PC-3 (cell line): Measurements from ENCODE around the gene KCNIP4. TPM values are rescaled to one million over a fixed set of nuclear protein-coding genes. Genes with fewer than 3 reads are reported as not detected.

Experiments
- ATAC-seq: fragments of 200-7000 bp; cut with Tn5 transposase; 2 replicates; pipeline ENCODE4 v1.9.1; 2020; ENCODE audit warnings: mild to moderate bottlenecking, moderate library complexity
- BruUV-seq: library from RNA; stranded (reverse); fragments of 400-500 nt; replicated peaks from 2 replicates; lab custom pipeline; 2021; lab: Mats Ljungman, UMichigan
- CTCF ChIA-PET: fragments of 300-600 bp; sonication (Branson Sonifier 250); formaldehyde crosslinking; loops from one replicate; lab custom pipeline; 2022; ENCODE audit warnings: antibody characterized with exemption; lab: Charles Lee
- POLR2A ChIA-PET: fragments of 300-600 bp; sonication (Branson Sonifier 250); formaldehyde crosslinking; loops from one replicate; lab custom pipeline; 2022; ENCODE audit warnings: antibody characterized with exemption; ENCODE audit not compliant: unreplicated experiment; lab: Charles Lee
- DNase-seq: peaks from one replicate; pipeline ENCODE4 v3.0.0-alpha.2; 2015
- H2AFZ ChIP-seq: fragments of 300-600 bp; sonication (generic); 2 replicates; pipeline ENCODE4 v1.6.0; 2016; ENCODE audit warnings: antibody characterized with exemption, low read length
- H3F3A ChIP-seq: fragments of 300-600 bp; sonication (generic); one replicate; pipeline ENCODE4 v1.6.0; 2017; ENCODE audit warnings: antibody characterized with exemption, low read length, control low read depth, mild to moderate bottlenecking; ENCODE audit not compliant: unreplicated experiment
- H3K27ac ChIP-seq: fragments of 300-600 bp; sonication (generic); 2 replicates; pipeline ENCODE4 v1.5.1; 2016; ENCODE audit warnings: mild to moderate bottlenecking, low read length
- H3K27me3 ChIP-seq: fragments of 300-600 bp; sonication (generic); 2 replicates; pipeline ENCODE4 v1.6.1; 2016; ENCODE audit warnings: low read length, mixed read lengths
- H3K36me3 ChIP-seq: fragments of 300-600 bp; sonication (generic); 2 replicates; pipeline ENCODE4 v1.6.1; 2016; ENCODE audit warnings: low read depth, mixed run types, low read length, mixed read lengths
- H3K4me1 ChIP-seq: fragments of 300-600 bp; sonication (generic); 2 replicates; pipeline ENCODE4 v1.5.1; 2016; ENCODE audit warnings: low read length; ENCODE audit not compliant: insufficient read depth
- H3K4me2 ChIP-seq: fragments of 300-600 bp; sonication (generic); 2 replicates; pipeline ENCODE4 v1.6.0; 2016; ENCODE audit warnings: low read length
- H3K4me3 ChIP-seq: fragments of 300-600 bp; sonication (generic); 2 replicates; pipeline ENCODE4 v1.5.1; 2016; ENCODE audit warnings: mild to moderate bottlenecking, low read length, mixed read lengths
- H3K79me2 ChIP-seq: fragments of 300-600 bp; sonication (generic); 2 replicates; pipeline ENCODE4 v1.6.1; 2017; ENCODE audit warnings: low read length, mixed read lengths
- H3K9ac ChIP-seq: fragments of 300-600 bp; sonication (generic); 2 replicates; pipeline ENCODE4 v1.6.0; 2016; ENCODE audit warnings: mild to moderate bottlenecking, low read length
- H3K9me2 ChIP-seq: fragments of 300-600 bp; sonication (generic); replicated peaks from 2 replicates; pipeline ENCODE4 v1.6.1; 2016; ENCODE audit warnings: mixed run types, low read length, mixed read lengths
- H3K9me3 ChIP-seq: fragments of 300-600 bp; sonication (generic); 2 replicates; pipeline ENCODE4 v1.6.1; 2016; ENCODE audit warnings: low read length, mixed read lengths
- H4K20me1 ChIP-seq: fragments of 300-600 bp; sonication (generic); 2 replicates; pipeline ENCODE4 v1.6.1; 2016; ENCODE audit warnings: low read length, mixed read lengths
- CTCF ChIP-seq: fragments of 300-600 bp; sonication (generic); conservative IDR thresholded peaks from 2 replicates; pipeline ENCODE4 v1.5.1; 2017; ENCODE audit warnings: antibody characterized with exemption, low read depth, mild to moderate bottlenecking, low read length
- EZH2 ChIP-seq: fragments of 300-600 bp; sonication (generic); IDR thresholded peaks from one replicate; pipeline ENCODE4 v1.6.1; 2017; ENCODE audit warnings: antibody characterized with exemption, mild to moderate bottlenecking, low read length; ENCODE audit not compliant: unreplicated experiment
- EZH2phosphoT487 ChIP-seq: fragments of 300-600 bp; sonication (generic); IDR thresholded peaks from 2 replicates; pipeline ENCODE4 v1.6.1; 2018; ENCODE audit warnings: mild to moderate bottlenecking, antibody characterized with exemption, low read length, borderline replicate concordance
- intact Hi-C: fragments of 100-400 bp; cut with micrococcal nuclease; formaldehyde crosslinking; loops from 2 replicates; pipeline ENCODE4 v1.9.0; 2023
- total RNA-seq: library from RNA; depleted of rRNA; stranded (reverse); fragments of >200 nt; gene quantifications from 2 replicates; pipeline ENCODE4 v1.2.3, GENCODE V29; 2014

Gene KCNIP4
- total RNA-seq, 1 experiment from 2014 or later, result not detected

DNA sequence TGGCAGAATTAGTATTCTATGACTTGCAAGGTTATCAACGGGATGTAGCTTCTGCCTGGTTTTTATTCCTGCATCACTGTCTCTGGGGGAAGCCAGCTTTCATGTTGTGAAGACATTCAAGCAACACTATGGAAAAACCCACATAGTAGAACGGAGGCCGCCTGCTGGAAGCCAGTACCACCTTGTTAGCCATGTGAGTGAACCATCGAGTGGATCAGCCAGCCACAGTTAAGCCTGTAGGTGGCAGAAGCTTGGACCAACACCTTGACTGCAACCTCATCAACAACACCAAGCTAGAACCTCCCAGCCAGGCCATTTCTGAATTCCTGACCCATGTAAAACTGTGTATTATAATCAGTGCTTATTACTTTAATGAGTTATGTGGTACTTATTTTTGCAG is 538.2 kb downstream of the KCNIP4 start:
- Histone ChIP-seq H3K9ac (no peak overlapping the region), H3K79me2 (no peaks in the 10 kb centered on the region), H2AFZ (no peak overlapping the region), H3K4me1 (no peaks in the 10 kb centered on the region), H3K4me2 (no peak overlapping the region), H3K36me3 (no peaks in the 10 kb centered on the region), H3K9me2 (no peaks in the 10 kb centered on the region), H3K9me3 (no peaks in the 10 kb centered on the region), H3K27me3 (no peaks in the 10 kb centered on the region), H3K27ac (no peak overlapping the region), H3K4me3 (no peak overlapping the region), H3F3A (no peaks in the 10 kb centered on the region), H4K20me1 (no peaks in the 10 kb centered on the region)
- no TSS peak for BruUV-seq
- ChIA-PET CTCF (no interaction called here), POLR2A (no interaction called here)
- TF ChIP-seq EZH2 (no peak), CTCF (no peak), EZH2phosphoT487 (no peak)
- DNase-seq (no peak), ATAC-seq (no peak)
- intact Hi-C loops, result no loop called here

GRCh38 chr4:21387683-21388082 is 560.9 kb downstream of the KCNIP4 start:
- Histone ChIP-seq H3K9ac (no peak overlapping the region), H2AFZ (no peak overlapping the region), H3K4me1 (no peaks in the 10 kb centered on the region), H3K27ac (no peak overlapping the region), H4K20me1 (no peaks in the 10 kb centered on the region), H3K4me2 (no peak overlapping the region), H3K4me3 (no peak overlapping the region), H3K79me2 (no peaks in the 10 kb centered on the region), H3K9me2 (no peaks in the 10 kb centered on the region), H3K9me3 (no peaks in the 10 kb centered on the region), H3F3A (no peaks in the 10 kb centered on the region), H3K27me3 (no peaks in the 10 kb centered on the region), H3K36me3 (no peaks in the 10 kb centered on the region)
- DNase-seq (no peak), ATAC-seq (no peak)
- POLR2A ChIA-PET, result no interaction called here
- no peak for TF ChIP-seq EZH2phosphoT487
- no peak for TF ChIP-seq CTCF
- no peak for TF ChIP-seq EZH2
- CTCF ChIA-PET, result no interaction called here
- intact Hi-C loops, result no loop called here
- BruUV-seq, result no TSS peak

DNA sequence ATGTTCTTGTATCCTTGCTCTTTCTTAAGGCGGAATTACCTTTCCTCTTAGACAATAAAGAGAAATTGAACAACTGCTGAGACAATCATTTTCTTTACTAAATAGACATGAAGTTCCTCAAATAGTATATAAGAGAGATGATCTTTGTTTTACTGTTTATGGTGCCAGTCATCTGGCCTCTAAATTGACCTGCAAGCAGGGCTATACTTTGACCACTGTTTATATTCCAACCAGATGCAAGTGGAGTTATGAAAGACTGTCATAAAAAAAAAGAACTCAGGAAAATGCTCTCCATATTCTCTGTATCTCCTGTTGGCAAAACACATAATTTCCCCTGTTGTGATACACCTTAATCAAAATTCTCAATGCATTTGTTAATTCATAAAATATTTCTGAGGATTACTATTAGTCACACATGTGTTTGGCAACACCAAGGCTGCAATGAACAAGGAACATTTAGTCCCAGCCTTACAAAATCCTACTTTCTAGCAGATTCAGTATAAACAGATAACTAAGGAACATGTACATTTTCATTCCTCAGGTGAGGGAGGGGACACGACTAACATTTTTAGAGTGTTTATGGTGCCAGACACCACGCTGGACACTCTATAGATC is 562.3 kb downstream of the KCNIP4 start:
- H3K27me3 ChIP-seq, result no peaks in the 10 kb centered on the region
- no peaks in the 10 kb centered on the region for H3K36me3 ChIP-seq
- CTCF ChIA-PET, result no interaction called here
- no peak for ATAC-seq
- H3K9me3 ChIP-seq, result no peaks in the 10 kb centered on the region
- no peaks in the 10 kb centered on the region for H3K4me1 ChIP-seq
- no peak overlapping the region for H3K27ac ChIP-seq
- POLR2A ChIA-PET, result no interaction called here
- no peak overlapping the region for H3K4me3 ChIP-seq
- H4K20me1 ChIP-seq, result no peaks in the 10 kb centered on the region
- no peaks in the 10 kb centered on the region for H3F3A ChIP-seq
- no peak for DNase-seq
- no peaks in the 10 kb centered on the region for H3K9me2 ChIP-seq
- H3K4me2 ChIP-seq, result no peak overlapping the region
- no peak for TF ChIP-seq CTCF
- no peak for TF ChIP-seq EZH2phosphoT487
- no peak for TF ChIP-seq EZH2
- no peaks in the 10 kb centered on the region for H3K79me2 ChIP-seq
- BruUV-seq, result no TSS peak
- H2AFZ ChIP-seq, result no peak overlapping the region
- no peak overlapping the region for H3K9ac ChIP-seq
- intact Hi-C loops, result no loop called here
